ENCODE results near the gene DNLZ.

GRCh38 chr9:136340356-136341041 is 23.0 kb downstream of the DNLZ start:
- TF ChIP-seq CTCF (IDR thresholded peaks at IDR 0.05 in 4 of 5, conservative IDR thresholded peaks at IDR 0.05 in 1 of 5) (no peak), POLR2A (IDR thresholded peaks at IDR 0.05) (no peak)
